Neuron (in vitro differentiated cells): ENCODE data around the gene CDKL4.
"Not testable (repeated sequence)": the region's sequence is repeated elsewhere in the genome, so short reads cannot be mapped to it uniquely, and the experiment has no call there.

Experiments used
- H2AFZ ChIP-seq: one replicate; pipeline ENCODE4 v1.6.1; 2013; ENCODE audit warnings: low read depth, mild to moderate bottlenecking, inconsistent platforms, low read length, moderate library complexity
- H3K27me3 ChIP-seq: one replicate; pipeline ENCODE4 v1.6.1; 2013; ENCODE audit warnings: low read length; ENCODE audit not compliant: insufficient read depth
- H3K36me3 ChIP-seq: one replicate; pipeline ENCODE4 v1.6.1; 2013; ENCODE audit warnings: low read length; ENCODE audit not compliant: insufficient read depth
- H3K4me1 ChIP-seq: one replicate; pipeline ENCODE4 v1.6.1; 2013; ENCODE audit warnings: low read length; ENCODE audit not compliant: insufficient read depth
- H3K4me3 ChIP-seq: 2 replicates; pipeline ENCODE4 v1.5.1; 2013; ENCODE audit warnings: mild to moderate bottlenecking, low read length, moderate library complexity
- H3K9me3 ChIP-seq: one replicate; pipeline ENCODE4 v1.6.1; 2013; ENCODE audit warnings: low read length

The CDKL4 gene

DNA sequence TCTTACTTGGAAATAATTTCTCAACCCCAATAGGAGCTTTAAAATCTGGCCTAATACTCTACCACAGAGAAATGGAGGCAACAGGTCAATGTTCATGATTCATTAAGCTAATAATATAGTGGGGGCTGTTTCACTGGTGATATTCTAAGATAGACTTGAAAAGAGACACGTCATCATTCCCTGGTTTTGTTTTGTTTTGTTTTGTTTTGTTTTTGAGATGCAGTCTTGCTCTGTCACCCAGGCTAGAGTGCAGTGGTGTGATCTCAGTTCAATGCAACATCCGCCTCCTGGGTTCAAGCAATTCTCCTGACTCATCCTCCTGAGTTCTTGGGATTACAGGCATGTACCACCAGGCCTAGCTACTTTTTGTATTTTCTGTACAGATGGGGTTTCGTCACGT lies 85.4 kb downstream of the CDKL4 start:
- Histone ChIP-seq H3K9me3 (no peaks in the 10 kb centered on the region), H2AFZ (no peak overlapping the region), H3K4me1 (no peaks in the 10 kb centered on the region), H3K36me3 (no peaks in the 10 kb centered on the region), H3K27me3 (no peaks in the 10 kb centered on the region), H3K4me3 (no peak overlapping the region)

DNA sequence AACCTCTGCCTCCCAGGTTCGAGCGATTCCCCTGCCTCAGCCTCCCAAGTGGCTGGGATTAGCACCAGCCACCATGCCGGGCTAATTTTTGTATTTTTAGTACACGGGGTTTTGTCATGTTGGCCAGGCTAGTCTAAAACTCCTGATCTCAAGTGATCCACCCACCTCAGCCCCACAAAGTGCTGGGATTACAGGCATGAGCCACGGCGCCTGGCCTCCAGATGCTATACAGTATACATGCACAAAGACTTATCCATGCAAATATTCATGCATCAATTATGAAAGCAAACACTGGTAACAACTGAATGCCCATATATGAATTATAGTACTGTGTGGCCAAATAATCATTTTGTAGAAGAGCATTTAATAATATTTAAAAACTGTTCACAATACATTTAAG lies 86.9 kb downstream of the CDKL4 start:
- Histone ChIP-seq H3K4me3 (no peak overlapping the region), H3K36me3 (no peaks in the 10 kb centered on the region), H3K9me3 (no peaks in the 10 kb centered on the region), H3K27me3 (no peaks in the 10 kb centered on the region), H3K4me1 (no peaks in the 10 kb centered on the region), H2AFZ (no peak overlapping the region)

DNA sequence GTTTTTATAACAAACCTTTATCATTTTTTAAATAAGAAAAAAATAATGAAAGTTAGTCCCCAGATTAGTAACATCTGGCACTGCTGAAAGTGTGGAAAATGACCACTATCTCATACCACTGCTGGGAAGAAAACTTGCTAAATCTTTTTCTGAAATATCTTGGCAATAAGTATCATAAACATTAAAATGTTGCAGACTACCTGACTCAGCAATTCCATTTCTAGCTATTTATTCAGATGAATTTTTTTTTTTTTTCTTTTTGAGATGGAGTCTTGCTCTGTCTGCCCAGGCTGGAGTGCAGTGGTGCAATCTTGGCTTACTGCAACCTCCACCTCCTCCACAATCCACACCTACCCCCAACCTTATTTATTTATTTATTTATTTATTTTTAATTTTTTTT lies 87.7 kb downstream of the CDKL4 start:
- no peak overlapping the region for H3K4me3 ChIP-seq
- H3K36me3 ChIP-seq, result no peaks in the 10 kb centered on the region
- no peaks in the 10 kb centered on the region for H3K4me1 ChIP-seq
- H3K9me3 ChIP-seq, result no peaks in the 10 kb centered on the region
- no peaks in the 10 kb centered on the region for H3K27me3 ChIP-seq
- no peak overlapping the region for H2AFZ ChIP-seq

DNA sequence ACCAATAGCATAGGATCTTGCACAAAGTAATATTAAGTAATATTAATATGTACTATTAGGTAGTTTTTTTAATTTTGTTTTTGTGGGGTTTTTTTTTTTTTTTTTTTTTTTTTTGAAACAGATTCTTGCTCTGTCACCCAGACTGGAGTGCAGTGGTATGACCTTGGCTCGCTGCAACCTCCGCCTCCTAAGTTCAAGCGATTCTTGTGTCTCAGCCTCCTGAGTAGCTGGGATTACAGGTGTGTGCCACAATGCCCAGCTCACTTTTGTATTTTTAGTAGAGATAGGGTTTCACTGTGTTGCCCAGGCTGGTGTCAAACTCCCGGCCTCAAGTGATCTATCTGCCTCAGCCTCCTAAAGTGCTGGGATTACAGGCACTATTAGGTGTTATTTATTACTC lies 88.2 kb downstream of the CDKL4 start:
- not testable (repeated sequence) for H3K4me3 ChIP-seq, H3K9me3 ChIP-seq

DNA sequence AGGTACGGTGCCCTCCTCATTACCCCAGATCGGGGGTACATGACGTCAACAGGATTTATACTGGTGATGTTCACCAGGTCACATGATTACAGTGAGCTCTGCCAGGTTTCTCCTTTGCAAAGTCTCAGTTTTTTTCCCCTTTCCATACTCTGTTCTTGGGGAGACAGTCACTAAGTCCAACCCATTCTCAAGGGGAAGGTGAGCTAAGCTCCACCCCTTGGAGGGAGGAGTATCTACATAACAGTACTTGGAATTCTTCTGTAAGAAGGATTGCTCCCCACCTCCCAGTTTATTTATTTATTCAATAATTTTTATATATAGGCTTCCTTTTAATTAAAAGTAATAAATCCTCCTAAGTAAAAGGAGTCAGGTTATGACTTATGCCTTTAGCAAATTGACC lies 88.8 kb downstream of the CDKL4 start:
- Histone ChIP-seq H3K36me3 (no peaks in the 10 kb centered on the region), H3K4me3 (no peak overlapping the region), H2AFZ (no peak overlapping the region), H3K27me3 (no peaks in the 10 kb centered on the region), H3K9me3 (no peaks in the 10 kb centered on the region), H3K4me1 (no peaks in the 10 kb centered on the region)

More for the DNA sequence above, 88.2 kb downstream of the CDKL4 start:
- not testable (repeated sequence) for H2AFZ ChIP-seq, H3K27me3 ChIP-seq, H3K36me3 ChIP-seq, H3K4me1 ChIP-seq

DNA sequence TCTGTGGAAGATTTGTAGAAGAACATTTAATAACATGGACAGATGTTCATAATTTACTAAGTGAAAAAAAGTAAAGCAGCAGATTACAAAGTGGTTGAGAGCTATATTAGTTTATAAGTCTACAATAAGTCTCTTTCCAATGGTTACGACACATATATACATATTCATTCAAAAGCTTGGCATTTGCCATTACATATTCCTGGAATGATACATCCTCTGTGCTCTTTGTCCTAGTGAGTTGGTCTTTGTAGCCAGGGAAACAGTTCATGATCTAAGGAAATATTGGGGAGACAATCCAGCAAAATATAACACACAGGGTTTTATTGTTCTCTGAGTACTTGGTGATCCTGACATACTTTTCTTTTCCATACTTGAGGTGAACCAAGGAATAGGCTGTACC lies 90.5 kb downstream of the CDKL4 start:
- no peak overlapping the region for H2AFZ ChIP-seq
- H3K36me3 ChIP-seq, result no peaks in the 10 kb centered on the region
- H3K27me3 ChIP-seq, result no peaks in the 10 kb centered on the region
- no peaks in the 10 kb centered on the region for H3K9me3 ChIP-seq
- no peaks in the 10 kb centered on the region for H3K4me1 ChIP-seq
- no peak overlapping the region for H3K4me3 ChIP-seq

DNA sequence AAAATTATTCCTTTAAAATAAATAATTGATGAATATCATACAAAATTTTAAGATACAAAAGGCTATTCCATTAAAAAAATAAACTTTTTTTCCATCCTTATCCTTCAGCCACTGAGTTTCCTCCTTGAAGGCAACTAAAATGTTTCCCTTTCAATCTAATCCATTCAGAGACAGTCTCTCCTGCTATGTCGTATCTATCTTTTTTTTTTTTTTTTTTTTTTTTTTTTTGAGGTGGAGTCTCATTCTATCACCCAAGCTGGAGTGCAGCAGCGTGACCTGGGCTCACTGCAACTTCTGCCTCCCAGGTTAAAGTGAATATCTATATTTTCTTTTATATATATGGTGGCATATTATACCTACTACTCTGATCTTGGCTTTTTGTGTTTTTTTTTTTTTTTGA lies 91.3 kb downstream of the CDKL4 start:
- H3K36me3 ChIP-seq, result no peaks in the 10 kb centered on the region
- no peak overlapping the region for H3K4me3 ChIP-seq
- H3K27me3 ChIP-seq, result no peaks in the 10 kb centered on the region
- no peak overlapping the region for H2AFZ ChIP-seq
- no peaks in the 10 kb centered on the region for H3K4me1 ChIP-seq
- H3K9me3 ChIP-seq, result no peaks in the 10 kb centered on the region

DNA sequence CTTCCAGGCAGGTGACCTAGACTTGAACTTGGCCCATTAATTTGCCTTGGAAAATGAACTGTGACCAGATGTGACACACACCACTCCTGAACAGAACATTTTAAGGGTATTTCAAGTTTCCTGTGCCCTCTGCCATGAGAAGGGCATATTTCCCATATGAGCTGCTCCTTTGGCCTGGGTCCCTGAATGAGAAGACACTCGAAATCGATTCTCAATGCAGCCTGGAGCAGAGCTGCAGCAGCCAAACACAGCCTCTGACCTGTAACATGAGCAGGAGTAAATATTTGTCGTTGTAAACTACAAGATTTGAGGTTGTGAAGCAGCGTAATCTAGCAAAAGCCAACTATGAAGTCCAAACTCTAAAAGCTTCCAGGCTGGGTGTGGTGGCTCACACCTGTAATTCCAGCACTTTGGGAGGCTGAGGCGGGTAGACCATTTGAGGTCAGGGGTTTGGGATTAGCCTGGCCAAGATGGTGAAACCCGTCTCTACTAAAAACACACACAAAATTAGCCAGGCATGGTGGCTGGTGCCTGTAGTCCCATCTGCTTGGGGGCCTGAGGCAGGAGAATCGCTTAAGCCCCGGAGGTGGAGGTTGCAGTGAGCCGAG lies 92.8 kb downstream of the CDKL4 start:
- H3K9me3 ChIP-seq, result no peaks in the 10 kb centered on the region
- H3K4me1 ChIP-seq, result no peaks in the 10 kb centered on the region
- no peak overlapping the region for H2AFZ ChIP-seq
- H3K4me3 ChIP-seq, result no peak overlapping the region
- no peaks in the 10 kb centered on the region for H3K27me3 ChIP-seq
- H3K36me3 ChIP-seq, result no peaks in the 10 kb centered on the region

DNA sequence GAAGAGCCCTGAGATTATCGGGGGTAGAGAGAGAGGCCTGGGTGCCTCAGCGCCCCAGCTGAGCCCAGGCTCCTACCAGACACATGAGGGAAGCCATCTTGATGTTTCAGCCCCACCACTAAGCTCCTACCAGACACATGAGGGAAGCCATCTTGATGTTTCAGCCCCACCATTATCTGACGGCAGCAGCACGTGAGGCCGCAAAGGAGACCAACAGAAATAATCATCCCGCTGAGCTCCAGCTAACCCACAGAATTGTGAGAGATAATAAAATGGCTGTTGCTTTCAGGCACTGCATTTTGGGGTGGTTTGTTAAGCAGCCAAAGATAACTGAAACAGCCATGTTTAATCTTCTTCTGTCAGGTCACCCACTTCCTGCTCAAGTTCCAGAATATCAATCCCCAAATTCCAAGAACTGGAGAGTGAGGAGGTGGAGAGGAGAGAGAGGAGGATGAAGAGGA lies 93.6 kb downstream of the CDKL4 start:
- no peak overlapping the region for H3K4me3 ChIP-seq

DNA sequence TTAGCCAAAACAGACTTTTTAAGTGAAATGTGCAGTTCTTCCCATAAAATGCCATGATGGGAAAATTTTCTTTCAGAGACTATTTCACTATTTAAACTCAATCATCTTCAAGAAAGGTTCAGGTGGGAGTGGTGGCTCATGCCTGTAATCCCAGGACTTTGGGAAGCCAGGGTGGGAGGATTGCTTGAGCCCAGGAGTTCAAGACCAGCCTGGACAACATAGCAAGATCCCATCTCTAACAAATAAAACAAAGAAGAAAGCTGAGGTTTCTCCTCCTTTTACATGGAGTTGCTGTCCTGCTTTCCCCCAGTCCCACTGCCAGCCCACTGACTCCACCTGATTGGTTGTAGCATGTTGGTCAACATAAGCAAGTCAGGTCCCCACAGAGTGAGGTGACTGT lies 97.1 kb downstream of the CDKL4 start:
- H3K4me3 ChIP-seq, result no peak overlapping the region
- H3K27me3 ChIP-seq, result no peaks in the 10 kb centered on the region
- no peak overlapping the region for H2AFZ ChIP-seq
- H3K36me3 ChIP-seq, result no peaks in the 10 kb centered on the region
- no peaks in the 10 kb centered on the region for H3K9me3 ChIP-seq
- H3K4me1 ChIP-seq, result peaks cover under 1% of the 10 kb centered on the region

More for the DNA sequence above, 93.6 kb downstream of the CDKL4 start:
- H3K36me3 ChIP-seq, result no peaks in the 10 kb centered on the region
- no peak overlapping the region for H2AFZ ChIP-seq
- H3K9me3 ChIP-seq, result no peaks in the 10 kb centered on the region
- no peaks in the 10 kb centered on the region for H3K4me1 ChIP-seq
- H3K27me3 ChIP-seq, result no peaks in the 10 kb centered on the region

DNA sequence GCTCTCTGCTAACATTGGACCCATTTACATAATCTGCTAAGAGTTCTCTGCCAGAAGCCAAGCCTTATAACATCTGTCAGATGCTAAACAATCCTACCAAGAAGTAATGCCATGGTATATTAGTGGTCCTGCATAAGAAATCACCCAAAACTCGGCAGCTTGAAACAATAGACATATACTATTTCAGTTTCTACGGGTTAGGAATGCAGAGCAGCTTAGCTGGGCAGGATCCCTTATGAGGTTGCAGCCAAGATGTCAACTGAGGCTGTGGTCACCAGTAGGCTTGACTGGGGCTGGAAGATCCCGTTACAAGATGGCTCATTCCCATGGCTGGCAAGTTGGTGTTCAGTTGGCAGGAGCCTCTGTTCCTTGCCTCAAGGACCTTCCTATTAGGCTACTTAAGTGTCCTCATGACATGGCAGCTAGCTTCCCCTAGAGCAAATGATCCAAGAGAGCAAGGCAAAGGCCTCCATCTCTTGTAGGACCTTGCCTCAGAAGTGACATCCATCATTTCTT lies 97.8 kb downstream of the CDKL4 start:
- H3K36me3 ChIP-seq, result no peaks in the 10 kb centered on the region
- H3K9me3 ChIP-seq, result no peaks in the 10 kb centered on the region
- peaks cover 7% of the 10 kb centered on the region for H3K4me1 ChIP-seq
- no peak overlapping the region for H3K4me3 ChIP-seq
- H2AFZ ChIP-seq, result no peak overlapping the region
- no peaks in the 10 kb centered on the region for H3K27me3 ChIP-seq

DNA sequence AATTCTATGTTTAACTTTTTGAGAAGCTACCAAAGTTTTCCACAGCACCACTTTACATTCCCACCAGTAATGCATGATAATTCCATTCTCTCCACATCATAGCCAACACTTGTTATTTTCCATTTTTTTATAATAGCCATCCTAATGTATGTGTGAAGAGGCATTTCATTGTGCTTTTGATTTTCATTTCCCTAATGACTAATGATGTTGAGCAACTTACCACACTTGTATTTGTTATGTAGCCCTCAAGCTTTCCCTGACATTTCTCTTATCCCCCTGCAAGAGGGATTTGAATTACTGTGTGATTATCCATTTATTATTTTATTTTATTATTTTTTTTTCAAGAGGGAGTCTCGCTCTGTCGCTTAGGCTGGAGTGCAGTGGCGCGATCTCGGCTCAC lies 99.4 kb downstream of the CDKL4 start:
- no peaks in the 10 kb centered on the region for H3K36me3 ChIP-seq
- H3K27me3 ChIP-seq, result no peaks in the 10 kb centered on the region
- H3K9me3 ChIP-seq, result no peaks in the 10 kb centered on the region
- no peak overlapping the region for H2AFZ ChIP-seq
- peaks cover 8% of the 10 kb centered on the region for H3K4me1 ChIP-seq
- no peak overlapping the region for H3K4me3 ChIP-seq

DNA sequence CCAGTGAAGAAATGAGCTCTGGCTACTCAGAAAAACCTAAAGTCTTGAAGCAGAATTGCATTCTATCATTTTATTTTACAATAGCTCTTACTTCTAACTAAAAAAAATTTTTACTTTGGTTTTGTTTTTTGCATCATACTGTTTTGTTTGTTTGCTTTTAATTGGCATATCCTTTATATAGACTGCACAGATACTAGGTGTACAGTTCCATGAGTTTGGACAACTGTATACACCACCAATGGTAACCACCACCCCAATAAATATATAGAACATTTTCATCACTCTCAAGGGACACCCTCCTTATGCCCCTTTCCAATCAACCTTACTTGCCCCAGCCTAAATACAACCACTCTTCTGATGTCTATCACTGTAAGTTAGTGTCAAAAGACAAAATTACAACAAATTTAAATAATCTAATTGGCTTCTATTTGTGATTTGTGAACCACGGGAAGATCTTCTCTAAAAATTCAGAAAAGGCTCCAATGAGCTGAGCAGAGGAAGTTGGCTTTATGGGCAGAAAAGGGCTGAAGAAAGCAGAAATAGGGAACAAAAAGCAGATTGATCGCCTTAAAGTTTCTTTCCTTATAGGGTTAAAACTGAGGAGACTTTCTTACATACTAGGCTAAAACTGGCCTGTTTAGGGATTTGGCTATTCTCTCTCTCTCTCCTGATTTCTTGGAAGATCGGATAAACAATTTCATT lies 100.7 kb downstream of the CDKL4 start:
- Histone ChIP-seq H3K36me3 (no peaks in the 10 kb centered on the region), H3K4me3 (no peak overlapping the region), H3K27me3 (no peaks in the 10 kb centered on the region), H3K9me3 (no peaks in the 10 kb centered on the region), H3K4me1 (peaks cover 8% of the 10 kb centered on the region), H2AFZ (no peak overlapping the region)
